ENCODE data around the gene ATG2B.
"Not testable (repeated sequence)": the region's sequence is repeated elsewhere in the genome, so short reads cannot be mapped to it uniquely, and the experiment has no call there.

Gene ATG2B

DNA sequence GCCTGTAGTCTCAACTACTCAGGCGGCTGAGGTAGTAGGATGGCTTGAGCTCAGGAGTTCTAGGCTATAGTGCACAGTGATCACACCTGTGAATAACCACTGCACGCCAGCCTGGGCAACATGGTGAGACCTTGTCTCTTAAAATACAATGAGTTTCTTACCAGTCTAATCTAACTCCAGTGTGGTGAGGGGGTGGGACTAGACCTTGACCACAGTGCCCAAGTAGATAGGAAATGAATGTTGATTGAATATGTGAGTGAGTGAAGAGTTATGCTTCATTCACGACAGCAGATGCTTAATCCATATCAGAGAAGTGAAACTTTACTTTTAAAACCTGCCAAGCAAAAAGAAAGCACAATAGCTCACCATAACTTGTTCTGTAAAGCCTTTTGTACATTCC lies 17.6 kb upstream of the ATG2B start:
- DNase-seq (ENCODE audit: low read depth), result no peak

DNA sequence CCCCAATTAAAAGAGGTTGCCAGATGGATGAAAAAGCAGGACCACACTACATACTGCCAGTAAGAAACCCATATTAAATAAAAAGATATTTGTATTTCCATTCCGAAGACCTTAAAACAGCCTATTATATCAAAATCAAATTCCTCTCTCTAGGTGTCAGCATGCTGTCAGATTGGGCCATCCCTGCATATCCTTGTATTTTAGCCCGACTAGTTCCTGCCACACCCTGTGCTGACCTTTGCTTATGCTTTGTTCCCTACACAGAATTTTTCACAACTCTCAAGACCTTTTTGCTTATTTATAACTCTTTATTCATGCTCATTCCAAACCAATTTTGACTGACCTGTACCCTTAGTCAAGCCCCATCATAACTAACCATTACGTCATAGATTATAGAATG lies 13.0 kb upstream of the ATG2B start:
- DNase-seq (ENCODE audit: low read depth), result no peak

DNA sequence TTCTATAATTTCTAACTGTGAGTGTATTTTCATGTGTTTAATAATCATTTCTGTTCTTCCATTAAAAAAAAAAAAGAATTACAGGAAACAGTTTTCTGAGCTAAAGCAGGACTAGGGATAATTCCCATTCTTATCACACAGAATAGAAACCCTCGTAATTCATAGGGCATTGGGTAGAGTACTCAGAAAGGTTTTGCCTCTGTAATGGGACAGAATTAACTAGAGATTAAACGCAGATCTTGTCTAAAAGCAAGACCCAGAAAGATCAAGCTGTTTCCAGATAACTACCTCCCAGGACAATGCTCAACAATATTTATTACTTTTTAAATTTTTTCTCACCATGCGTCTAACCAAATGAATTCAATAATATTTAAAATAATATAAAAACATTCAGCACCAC lies 10.4 kb upstream of the ATG2B start:
- no peak for DNase-seq (ENCODE audit: low read depth)

DNA sequence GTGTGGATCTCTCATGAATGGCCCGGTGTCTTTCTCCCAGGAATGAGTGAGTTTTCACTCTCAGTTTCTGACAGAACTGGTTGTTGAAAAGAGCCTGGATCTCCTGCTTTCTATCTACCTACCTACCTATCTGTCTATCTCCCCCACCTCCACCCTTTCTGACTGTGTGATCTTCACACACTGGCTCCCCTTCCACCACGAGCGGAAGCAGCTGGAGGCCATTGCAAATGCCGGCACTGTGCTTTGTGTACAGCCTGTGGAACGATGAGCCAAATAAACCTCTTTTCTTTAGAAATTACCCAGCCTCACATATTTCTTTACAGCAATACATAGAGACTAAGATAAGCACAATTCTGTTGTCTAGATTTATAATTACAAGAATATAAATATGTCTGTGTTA lies 7.4 kb upstream of the ATG2B start:
- no peak for DNase-seq (ENCODE audit: low read depth)

DNA sequence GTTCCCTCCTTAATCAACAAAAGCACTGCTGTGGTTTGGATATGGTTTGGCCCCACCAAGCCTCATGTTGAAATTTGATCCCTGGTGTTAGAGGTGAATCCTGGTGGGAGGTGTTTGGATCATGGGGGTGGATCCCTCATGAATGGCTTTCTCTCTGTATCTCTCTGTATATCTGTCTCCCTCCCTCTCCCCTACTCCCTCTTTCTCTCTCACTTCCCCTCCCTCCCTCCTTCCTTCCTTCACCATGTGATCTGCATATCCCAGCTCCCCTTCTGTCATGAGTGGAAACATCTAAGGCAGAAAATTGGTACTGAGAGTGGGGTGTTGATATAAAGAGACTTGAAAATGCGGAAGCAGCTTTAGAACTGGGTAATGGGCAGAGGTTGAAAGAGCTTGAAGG lies 5.4 kb upstream of the ATG2B start:
- DNase-seq (ENCODE audit: low read depth), result no peak

DNA sequence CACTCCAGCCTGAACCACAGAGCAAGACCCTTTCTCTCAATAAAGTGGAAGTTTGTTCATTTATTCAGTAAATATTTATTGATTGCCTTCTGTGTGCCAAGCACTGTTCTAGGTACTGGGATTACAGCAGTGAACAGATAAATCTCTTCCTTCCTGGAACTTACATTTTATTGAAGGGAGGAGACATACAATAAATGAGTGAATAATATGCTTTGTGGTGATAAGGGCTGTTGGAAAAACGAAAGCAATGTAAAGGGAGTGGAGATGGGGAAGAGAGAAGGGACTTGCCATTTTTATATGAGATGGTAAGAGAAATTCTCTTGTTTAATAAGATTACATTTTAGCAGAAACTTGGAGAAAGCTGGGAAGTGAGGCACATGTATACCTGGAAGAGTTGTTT lies 1.8 kb upstream of the ATG2B start:
- DNase-seq (ENCODE audit: low read depth), result no peak

DNA sequence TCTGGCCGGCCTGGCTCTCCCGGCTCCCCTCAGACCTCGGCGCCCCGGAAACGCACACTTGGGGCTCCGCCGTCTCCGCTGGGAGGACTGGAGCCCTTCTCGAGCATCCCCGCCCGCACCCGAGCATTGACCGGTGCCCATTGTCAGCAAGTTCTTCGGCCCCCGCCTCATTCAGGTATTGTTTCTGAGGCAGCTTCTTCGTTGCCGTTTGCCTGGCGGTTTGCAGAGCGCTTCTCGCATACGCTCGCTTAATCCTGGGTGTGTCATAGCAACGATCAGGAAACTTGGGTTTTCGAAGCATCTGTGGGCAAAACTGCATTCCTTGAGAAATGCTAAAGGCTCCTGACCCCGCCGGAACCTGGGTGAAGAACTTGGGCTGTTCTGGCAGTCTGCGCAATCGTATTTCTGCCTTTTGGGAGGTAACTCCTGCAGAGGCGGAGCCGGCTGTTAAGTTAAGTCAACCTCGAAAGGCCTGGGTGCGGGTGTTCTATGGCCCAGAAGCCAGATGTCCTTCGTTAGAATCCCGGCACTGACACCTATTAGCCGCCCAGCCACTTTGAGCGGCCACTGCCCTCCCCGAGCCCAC lies 703 bp upstream of the ATG2B start:
- DNase-seq (ENCODE audit: low read depth), result no peak

DNA sequence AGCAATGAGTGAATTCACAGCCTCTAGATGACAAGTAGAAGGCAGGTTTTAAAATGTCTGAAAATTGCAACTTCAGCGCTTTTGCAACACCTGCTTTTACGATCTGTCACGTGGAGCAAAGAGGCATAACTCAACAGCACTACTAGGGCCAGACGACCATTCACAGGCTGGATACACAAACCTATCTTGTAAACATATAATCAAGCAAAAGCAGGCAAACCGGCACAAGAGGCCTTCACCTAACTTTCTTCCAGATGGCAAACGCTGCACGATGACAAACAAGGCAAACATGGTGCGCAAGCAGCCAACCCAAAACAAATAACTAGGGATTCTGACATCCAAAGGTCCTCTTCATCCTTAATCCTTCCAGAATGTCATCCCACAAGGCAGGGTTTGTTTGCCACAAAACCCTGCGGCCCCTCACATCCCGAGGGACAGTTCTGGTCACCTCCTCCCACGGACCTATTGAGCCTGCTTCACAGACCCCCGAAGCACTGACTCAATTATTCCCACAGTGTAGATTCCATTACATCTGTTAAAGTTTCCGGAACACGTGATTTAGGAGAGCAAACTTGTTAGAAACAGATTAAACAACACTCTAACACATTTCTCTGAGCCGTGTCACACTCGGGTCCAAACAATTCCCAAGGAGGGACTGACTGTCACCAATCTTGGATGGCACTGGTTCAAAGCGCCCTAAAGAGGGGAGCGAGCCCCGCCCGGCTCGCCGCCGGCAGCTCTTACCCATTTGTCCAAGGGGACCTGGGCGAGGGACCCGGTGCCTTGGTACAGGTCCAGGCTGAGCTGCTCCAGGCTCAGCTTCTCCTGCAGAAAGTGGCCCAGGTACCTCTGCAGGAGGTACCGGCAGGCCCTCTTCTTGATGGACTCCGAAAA lies 823 bp downstream of the ATG2B start:
- DNase-seq (ENCODE audit: low read depth), result no peak

DNA sequence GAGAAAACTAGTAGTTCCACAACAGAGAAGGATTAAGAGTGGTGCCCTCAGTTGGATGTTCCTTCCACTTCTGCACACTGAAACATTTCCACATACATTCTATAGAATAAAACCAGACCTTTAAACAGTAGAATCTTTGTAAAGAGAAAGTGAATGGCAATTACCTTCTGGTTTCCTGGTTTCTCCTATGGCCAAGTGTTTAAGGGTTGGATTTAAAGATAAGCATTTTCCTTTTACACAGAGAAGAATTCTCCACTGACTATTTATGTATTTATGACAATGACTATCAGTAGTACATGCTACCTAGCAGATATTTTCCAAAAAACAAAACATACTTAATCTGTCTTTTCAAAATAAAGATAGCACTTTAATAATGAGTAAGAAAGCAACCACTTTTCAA lies 3.2 kb downstream of the ATG2B start:
- no peak for DNase-seq (ENCODE audit: low read depth)

DNA sequence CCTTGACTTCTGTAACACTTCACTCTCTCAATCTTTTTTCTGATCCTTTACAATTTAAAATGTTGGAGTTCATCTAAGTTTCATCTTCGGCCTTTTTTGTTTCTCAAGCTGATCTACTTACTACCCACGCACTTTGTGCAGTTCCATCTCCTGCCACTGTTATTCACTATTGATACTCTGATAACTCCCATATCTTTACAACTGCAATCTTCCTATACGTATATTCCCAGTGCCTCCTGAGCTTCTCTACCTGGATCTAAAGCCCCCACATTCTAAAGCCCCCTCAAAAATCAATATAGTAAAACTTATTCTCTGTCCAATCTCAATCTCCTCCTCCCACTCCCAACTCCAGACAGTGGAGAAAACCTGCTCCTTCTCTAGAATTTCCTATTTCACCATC lies 5.9 kb downstream of the ATG2B start:
- DNase-seq (ENCODE audit: low read depth), result no peak

DNA sequence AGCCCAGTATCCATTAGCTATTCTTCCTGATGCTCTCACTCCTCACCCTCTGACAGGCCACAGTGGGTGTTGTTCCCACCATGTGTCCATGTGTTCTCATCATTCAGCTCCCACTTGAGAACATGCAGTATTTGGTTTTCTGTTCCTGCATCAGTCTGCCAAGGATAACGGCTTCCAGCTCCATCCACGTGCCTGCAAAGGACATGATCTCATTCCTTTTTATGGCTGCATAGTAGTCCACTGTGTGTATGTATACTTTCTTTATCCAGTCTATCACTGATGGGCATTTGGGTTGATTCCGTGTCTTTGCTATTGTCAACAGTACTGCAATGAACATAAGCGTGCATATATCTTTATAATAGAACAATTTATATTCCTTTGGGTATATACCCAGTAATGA lies 8.9 kb downstream of the ATG2B start:
- DNase-seq (ENCODE audit: low read depth), result no peak

DNA sequence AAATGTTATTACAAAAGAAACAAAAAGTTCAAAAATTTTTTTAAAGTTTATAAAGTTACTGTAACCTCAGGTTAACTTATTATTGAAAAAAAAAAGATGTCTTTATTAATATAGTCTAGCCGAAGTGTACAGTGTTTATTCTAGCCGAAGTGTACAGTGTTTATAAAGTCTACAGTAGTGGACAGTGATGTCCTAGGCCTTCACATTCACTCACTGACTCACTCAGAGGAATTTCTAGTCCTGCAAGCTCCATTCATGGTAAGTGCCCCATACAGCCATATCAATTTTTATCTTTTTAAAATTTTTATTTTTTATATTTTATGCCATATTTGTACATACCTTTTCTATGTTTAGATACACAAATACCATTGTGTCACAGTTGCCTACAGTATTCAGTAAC lies 10.4 kb downstream of the ATG2B start:
- no peak for DNase-seq (ENCODE audit: low read depth)

DNA sequence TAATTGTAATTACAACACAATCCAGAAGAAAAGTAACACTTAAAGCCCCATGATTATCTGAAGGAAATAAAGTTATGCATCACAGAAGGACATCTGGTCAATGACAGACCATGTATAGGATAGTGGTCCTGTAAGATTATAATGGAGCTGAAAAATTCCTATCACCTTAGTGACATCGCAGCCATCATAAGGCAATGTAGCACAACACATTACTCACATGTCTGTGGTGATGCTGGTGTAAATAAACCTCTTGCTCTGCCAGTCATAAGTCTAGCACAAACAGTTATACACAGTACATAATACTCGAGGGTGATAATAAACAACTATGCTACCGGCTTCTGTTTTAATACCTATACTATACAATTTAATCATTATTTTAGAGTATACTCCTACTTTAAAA lies 11.2 kb downstream of the ATG2B start:
- no peak for DNase-seq (ENCODE audit: low read depth)

DNA sequence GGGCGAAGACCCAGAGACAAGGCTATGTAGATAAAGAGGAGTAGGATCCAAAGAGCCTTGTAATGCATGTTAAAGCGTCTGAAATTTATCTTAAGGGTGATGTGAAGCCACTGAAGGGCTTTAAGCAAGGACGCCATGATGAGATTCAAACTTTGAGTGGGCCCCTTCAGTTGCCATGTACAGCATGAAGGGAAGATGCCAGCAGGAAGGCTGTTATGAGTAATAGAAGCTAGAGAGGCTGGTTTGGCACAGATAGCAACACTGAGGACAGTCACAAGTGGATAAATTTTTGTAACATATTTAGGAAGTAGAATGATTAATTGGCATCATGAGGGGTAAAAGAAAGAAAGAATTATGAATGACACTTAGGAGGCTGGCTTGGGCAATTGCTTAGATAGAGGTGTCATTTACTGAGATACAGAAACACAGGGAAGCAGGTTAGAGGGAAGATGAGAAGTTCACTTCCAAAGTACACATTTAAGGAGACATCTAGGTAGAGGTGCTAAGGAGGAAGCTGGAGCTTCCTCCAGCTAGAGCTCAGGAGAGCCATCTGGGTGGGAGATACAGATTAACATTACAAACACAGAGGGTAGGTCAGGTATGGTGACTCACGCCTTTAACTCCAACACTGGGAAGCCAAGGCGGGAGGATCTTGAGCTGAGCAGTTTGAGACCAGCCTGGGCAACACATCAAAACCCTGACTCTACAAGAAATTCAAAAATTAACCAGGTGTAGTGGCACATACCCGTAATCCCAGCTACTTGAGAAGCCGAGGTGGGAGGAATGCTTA lies 13.7 kb downstream of the ATG2B start:
- DNase-seq (ENCODE audit: low read depth), result no peak

DNA sequence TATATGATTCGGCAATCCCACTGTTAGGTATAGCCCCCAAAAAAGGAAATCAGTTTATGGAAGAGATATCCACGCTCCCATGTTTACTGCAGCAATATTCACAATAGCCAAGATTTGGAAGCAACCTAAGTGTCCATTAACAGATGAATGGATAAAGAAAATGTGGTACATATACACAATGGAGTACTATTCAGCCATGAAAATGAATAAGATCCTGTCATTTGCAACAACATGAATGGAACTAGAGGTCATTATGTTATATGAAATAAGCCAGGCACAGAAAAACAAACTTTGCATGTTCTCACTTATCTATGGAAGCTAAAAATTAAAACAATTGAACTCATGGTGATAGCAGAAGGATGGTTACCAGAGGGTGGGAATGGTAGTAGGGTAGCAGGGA lies 15.2 kb downstream of the ATG2B start:
- DNase-seq (ENCODE audit: low read depth), result not testable (repeated sequence)

DNA sequence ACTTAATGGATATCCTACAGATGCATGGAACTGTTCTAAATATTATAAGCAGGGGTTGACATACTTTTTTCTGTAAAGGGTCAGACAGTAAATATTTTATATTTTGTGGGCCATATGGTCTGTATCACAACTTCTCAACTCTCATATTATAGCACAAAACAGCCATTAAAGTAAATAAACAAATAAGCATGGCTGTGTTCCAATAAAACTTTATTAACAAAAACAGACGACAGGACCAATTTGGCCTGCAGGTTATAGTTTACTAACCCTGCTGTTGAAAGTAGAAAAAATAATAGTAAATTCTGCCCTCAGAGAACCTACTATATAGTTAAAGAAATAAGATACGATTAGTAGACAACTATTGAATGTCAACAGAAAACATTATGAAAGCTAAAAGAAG lies 17.5 kb downstream of the ATG2B start:
- DNase-seq (ENCODE audit: low read depth), result no peak

DNA sequence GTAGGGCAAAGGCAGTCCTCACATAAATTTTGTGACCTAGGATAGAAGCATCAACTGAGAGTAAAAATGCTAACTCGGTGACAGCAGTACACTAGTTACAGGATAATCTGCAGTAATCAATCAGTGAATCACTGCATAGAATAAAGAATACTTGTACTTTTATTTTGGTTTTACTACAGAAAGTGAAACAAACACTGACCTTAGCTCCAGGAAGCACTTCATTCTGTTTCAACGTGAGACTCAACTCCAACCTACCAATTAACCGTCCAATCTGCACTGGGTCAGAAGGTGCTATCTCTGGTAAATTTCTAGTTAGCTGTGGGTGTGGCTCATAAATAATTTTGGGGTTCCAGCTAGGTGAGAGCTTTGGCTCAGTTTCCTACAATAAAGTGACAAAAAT lies 21.8 kb downstream of the ATG2B start:
- no peak for DNase-seq (ENCODE audit: low read depth)

DNA sequence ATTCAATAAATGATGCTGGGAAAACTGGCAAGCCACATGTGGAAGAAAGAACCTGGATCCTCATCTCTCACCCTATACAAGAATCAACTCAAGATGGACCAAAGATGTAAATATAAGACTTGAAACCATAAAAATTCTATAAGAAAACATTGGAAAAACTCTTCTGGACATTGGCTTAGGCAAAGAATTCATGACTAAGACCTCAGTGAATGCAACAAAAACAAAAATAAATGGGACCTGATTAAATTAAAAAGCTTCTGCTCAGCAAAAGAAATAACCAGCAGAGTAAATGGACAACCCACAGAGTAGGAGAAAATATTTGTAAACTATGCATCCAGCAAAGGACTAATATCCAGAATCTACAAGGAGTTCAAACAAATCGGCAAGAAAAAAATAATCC lies 24.6 kb downstream of the ATG2B start:
- DNase-seq (ENCODE audit: low read depth), result no peak

DNA sequence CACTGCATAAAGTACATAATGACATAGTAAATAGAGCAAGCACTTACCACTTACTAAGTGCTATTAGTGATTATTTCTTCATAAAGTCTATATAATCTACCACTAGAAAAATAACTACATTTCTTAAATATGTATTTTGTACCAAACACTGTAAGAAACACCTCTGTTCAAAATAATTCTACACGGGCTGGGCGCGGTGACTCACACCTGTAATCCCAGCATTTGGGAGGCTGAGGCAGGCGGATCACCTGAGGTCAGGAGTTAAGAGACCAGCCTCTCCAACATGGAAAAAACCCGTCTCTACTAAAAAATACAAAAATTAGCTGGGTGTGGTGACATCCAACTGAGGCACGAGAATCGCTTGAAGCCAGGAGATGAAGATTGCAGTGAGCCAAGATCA lies 38.9 kb downstream of the ATG2B start:
- no peak for DNase-seq (ENCODE audit: low read depth)

DNA sequence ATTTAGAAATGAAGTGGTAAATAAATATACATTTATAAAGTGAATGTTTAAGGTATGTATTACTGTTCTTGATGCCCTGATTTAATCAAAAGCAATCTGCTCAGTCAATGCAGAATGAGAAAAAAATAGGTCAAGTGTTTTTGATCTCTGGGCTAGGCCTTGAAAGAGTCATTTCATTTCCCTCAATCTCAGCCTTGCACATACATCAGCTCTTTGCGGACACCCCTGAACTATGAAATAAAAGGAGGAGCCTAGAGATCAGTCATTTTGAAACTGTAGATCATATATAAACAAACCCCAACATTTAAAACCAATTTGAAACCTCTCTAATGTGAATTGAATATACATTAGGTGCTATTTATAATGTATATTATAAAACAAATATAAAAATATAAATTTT lies 42.5 kb downstream of the ATG2B start:
- no peak for DNase-seq (ENCODE audit: low read depth)

DNA sequence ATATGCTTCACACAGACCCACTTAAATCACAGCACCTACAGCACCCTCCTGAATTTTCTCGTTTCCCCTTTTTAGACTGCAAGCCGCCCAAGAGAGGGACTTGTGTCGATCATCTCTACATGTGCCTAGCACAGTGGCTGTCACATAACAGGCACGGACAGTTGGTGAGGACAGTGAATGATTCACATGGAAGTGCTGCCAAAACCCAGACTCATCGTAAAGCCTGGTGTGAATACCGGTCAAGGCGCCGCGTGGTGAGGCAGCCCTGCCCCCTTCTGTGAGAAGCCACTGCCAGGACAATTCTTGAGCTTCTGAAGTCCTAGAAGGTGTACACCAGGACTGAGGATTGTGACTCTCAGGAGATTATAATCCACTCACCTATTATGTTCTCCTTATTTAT lies 44.3 kb downstream of the ATG2B start:
- no peak for DNase-seq (ENCODE audit: low read depth)

DNA sequence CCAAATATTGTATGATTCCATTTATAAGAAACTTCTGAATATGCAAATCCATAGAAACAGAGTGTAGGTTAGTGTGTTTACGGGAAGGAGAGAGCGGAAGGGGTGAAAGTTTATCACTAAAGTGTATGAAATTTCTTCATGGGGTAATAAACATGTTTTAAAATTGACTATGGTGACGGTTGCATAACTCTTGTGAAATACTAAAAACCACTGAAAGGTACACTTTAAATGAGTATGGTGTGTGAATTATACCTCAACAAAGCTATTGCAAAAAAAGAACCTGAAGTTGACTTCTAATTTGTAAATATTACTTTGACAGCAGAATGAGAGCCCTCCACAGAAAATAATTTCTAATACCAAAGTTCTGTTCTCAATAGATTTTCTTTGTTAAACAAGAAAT lies 47.1 kb downstream of the ATG2B start:
- DNase-seq (ENCODE audit: low read depth), result no peak

DNA sequence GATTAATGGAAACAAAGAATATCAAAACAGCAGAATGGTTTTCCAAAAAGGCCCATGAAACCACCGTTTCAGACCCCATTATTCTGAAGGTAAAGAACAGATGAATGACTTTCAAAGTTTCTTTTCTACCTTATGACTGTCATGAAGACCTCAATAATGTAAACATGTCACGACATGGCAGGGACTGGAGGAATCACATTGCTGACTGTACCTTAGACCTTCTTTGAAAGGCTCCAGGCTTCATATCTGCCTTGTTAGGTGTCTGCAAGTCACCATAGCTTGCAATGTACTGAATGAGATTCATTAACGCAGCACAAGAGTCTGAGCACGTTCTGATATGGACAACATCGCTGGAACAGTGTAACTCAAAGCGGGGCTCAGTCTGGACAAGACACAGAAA lies 52.2 kb downstream of the ATG2B start:
- no peak for DNase-seq (ENCODE audit: low read depth)
